ENCODE data around the gene FRMD4B.

Gene FRMD4B

GRCh38 chr3:69321301-69322157 lies 64.4 kb downstream of the FRMD4B start:
- DNase-seq: no peak

- no peak for DNase-seq
These were observed 65.0 kb downstream of the FRMD4B start for GRCh38 chr3:69320871-69321271.

- DNase-seq: no peak
These were observed 66.2 kb downstream of the FRMD4B start for GRCh38 chr3:69319652-69320051.

DNA sequence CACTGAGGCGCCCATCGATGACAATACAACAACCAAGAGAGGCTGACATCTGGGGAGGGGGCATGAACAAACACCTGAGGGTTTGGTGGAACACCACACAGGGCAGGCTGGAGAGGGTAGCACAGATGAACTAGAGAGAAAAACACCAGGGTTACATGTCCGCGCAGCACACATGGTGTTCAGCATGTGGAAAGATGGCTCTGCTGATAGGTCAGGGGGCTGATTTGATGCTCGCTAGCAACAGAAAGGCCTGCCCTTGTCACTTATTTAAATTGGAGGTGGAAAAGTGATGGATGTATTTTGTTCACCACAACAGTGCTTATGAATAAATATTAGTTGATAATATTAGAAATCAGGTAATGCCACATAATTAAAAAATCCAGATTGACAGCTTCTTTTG lies 67.5 kb downstream of the FRMD4B start:
- DNase-seq: no peak

GRCh38 chr3:69313251-69313650 lies 72.6 kb downstream of the FRMD4B start:
- DNase-seq: peak; percentile 2

DNA sequence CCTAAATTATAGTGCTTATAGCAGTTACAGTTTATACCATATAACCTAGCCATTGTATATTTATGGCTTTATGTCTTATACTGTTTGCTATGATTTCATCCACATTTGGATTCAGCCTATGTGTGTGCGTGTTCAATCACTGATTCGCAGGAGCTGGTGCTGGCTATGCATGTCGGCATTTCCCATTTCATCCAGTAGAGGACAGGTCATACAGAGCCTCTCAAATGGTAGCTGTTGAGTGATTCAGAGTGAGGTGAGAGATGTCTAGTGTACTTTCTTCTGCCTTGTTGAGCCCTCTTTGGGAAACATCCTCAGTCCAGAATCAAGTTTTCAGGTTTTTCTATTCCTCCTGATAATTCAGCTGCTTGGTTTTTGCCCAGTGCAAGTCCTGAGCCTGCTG lies 76.1 kb downstream of the FRMD4B start:
- no peak for DNase-seq

DNA sequence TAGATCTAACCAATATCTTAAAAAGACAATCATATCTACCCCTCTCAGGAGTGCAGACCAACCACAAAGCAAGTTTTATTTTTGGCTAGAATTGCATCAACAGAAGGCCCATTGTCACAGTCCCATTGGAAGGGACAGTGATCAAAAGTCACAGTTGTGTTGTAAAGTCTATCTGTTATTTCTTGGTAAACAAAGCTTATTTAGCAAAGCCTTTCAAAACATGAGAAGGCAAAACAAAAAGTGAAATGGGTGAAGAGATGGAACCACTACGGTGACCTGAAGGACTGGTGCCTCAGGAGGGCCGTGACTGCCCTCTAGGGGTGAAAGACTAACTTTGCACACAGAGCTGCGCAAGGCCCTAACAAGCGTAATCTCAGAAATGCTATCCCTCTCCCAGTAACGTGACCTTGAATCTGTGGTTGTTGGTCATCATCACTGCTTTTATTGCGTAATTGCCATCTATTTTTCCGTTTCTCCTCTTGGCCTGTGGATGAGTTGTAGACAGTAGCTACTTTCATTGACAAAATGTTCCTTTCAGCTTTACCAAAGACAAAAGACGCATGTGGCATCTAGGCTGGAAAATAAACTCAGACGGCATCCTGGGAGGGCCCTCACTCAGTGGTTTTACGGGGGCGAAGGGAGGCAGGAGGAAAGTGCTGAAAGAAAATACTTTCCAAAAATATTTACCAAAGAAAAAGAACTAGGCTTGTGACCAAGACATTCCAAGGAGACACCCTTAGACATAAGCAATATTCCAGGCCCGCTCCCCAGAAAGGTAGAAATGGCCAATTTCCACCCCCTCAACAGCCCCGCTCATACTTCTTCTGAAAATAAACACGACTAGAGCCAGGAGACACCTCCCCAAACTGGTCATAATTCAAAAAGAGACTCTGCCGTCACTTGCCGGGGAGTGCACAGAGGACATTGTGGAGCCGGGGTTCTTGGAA lies 79.4 kb downstream of the FRMD4B start:
- peak; percentile 53 for DNase-seq

GRCh38 chr3:69305011-69305410 lies 80.9 kb downstream of the FRMD4B start:
- no peak for DNase-seq

DNA sequence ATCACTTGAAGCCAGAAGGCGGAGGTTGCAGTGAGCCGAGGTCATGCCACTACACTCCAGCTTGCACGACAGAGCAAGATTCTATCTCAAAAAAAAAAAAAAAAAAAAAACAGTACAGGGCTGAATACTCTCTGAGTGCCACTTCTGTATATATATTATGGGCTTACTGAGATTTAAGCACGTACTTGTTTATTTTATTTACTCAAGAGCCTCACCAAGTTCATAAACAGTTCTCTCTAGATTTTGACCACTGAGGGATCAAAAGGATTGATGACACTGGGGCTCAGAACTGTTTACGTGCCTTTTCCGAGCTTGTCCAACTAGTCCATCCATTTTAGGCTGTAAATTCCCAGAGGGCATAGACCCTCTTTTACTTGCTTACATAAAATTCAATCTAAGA lies 81.5 kb downstream of the FRMD4B start:
- DNase-seq: no peak

- no peak for DNase-seq
These were observed 85.6 kb downstream of the FRMD4B start for GRCh38 chr3:69300296-69300695.

GRCh38 chr3:69299344-69299743 lies 86.5 kb downstream of the FRMD4B start:
- DNase-seq: no peak

GRCh38 chr3:69297501-69297900 lies 88.4 kb downstream of the FRMD4B start:
- DNase-seq: no peak

- no peak for DNase-seq
These were observed 88.9 kb downstream of the FRMD4B start for GRCh38 chr3:69296995-69297394.

- no peak for DNase-seq
These were observed 91.7 kb downstream of the FRMD4B start for GRCh38 chr3:69294014-69294766.

DNA sequence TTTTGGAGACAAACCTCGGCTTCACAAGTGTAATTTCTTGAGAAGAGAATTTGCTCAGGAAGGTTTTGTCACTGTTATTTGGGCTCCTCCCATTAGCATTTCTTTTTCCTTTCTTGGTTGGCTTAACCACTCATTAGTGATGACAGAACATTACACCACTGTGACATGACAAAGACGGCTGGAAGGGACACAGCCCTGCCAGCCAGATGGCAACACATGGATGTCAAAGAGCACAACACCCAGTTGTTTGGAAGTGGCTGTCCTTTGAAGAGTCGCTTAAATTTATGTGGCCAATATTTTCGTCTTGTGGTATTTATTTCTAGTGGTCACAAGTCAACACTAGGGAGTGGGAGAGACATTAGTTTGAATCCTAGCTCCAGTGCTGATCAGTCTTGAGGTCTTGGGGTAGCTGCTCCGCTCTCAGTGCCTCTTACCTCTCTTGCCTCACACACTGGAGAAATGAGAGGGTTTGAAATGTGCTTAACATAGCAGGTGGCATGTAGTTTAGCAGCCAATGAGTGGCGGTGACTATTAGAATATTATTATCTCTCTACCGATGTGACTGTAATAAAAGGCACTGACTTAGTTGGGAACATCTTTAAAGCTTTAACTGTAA lies 92.8 kb downstream of the FRMD4B start:
- no peak for DNase-seq

- no peak for DNase-seq
These were observed 93.7 kb downstream of the FRMD4B start for GRCh38 chr3:69292185-69292584.

DNA sequence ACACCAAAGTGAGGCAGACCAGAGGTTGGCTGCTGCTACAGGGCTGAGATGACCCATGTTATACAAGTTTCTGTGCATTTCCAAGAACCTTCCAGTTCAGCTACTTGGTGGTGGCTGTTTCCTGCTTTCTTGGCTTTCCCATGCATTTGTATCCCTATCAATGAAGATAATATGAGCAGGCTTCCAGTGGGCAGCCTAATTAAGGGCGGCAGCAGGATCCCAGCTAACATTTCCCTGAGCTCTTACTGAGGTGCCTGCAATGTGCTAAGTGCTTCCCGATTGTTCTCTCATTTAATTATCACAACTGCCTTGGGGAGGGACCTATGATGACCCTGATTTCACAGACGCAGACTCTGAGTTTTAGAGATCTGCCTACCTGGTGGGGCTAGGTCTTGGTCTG lies 95.5 kb downstream of the FRMD4B start:
- DNase-seq: no peak

DNA sequence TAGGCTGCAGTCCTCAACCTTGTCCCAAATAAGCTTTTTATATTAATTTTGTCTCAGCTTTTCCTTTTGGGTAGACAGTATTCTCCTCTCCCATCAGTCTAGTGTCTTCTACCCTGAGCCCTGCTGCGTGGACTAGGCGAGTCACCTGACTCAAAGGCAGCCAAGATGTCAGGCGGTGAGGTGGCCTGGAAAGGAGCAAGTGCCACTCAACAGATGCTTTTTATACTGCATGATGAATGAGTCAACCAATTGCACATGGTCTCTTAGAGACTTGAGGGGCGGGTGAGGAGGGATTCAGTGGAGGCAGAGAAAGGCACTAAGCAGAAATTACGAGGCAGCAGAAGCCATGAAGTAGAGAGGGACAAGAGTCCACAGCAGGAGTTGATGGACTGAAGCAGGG lies 95.9 kb downstream of the FRMD4B start:
- no peak for DNase-seq

GRCh38 chr3:69288161-69288895 lies 97.6 kb downstream of the FRMD4B start:
- DNase-seq: no peak

- DNase-seq: no peak
These were observed 101.8 kb downstream of the FRMD4B start for GRCh38 chr3:69283913-69284611.

GRCh38 chr3:69283496-69283895 lies 102.4 kb downstream of the FRMD4B start:
- DNase-seq: no peak
